Kidney tubule cell (primary cell): ENCODE measurements around the gene MAP2.

Experiments used
- DNase-seq: peaks from one replicate; pipeline ENCODE4 v3.0.0-alpha.2; 2018; ENCODE audit warnings: low spot score

The MAP2 gene, protein sequence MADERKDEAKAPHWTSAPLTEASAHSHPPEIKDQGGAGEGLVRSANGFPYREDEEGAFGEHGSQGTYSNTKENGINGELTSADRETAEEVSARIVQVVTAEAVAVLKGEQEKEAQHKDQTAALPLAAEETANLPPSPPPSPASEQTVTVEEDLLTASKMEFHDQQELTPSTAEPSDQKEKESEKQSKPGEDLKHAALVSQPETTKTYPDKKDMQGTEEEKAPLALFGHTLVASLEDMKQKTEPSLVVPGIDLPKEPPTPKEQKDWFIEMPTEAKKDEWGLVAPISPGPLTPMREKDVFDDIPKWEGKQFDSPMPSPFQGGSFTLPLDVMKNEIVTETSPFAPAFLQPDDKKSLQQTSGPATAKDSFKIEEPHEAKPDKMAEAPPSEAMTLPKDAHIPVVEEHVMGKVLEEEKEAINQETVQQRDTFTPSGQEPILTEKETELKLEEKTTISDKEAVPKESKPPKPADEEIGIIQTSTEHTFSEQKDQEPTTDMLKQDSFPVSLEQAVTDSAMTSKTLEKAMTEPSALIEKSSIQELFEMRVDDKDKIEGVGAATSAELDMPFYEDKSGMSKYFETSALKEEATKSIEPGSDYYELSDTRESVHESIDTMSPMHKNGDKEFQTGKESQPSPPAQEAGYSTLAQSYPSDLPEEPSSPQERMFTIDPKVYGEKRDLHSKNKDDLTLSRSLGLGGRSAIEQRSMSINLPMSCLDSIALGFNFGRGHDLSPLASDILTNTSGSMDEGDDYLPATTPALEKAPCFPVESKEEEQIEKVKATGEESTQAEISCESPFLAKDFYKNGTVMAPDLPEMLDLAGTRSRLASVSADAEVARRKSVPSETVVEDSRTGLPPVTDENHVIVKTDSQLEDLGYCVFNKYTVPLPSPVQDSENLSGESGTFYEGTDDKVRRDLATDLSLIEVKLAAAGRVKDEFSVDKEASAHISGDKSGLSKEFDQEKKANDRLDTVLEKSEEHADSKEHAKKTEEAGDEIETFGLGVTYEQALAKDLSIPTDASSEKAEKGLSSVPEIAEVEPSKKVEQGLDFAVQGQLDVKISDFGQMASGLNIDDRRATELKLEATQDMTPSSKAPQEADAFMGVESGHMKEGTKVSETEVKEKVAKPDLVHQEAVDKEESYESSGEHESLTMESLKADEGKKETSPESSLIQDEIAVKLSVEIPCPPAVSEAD (N-terminal part only)

DNA sequence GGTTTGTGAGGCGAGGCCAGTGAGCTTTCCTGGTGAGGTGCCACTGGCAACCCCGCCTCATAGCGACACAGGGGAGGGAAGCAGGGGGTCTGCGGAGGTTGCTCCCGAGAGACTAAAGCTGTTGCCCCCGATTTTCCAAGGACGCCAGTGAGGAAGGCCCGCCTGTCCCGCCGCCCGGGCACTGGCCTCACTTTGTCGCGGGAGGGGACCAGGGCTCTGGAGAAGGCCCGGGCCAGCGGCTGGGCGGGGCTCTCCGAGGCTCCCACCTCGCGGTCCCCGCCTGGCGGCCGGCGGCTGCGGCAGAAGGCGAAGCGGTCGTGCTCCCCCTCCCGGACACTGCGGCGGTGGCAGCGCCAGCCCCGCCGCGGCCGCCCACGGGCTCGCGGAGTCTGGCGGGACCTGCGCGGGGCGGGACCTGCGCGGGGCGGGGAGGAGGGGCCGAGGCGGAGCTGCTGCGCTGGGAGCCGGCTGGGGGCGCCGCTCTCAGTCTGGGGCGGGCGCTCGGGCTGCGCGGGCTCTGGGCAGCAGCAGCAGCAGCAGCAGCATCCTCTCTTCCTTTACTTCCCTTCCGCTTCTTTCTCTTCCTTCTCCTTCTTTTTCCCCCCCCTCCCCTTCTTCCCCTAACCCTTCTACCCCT lies at the start of gene MAP2:
MAP2 (plus strand) TSS at position 486 of the 637 bp plus-strand sequence. CDS start 229,124 bp downstream, outside the sequence.
- peak; percentile 89 for DNase-seq

DNA sequence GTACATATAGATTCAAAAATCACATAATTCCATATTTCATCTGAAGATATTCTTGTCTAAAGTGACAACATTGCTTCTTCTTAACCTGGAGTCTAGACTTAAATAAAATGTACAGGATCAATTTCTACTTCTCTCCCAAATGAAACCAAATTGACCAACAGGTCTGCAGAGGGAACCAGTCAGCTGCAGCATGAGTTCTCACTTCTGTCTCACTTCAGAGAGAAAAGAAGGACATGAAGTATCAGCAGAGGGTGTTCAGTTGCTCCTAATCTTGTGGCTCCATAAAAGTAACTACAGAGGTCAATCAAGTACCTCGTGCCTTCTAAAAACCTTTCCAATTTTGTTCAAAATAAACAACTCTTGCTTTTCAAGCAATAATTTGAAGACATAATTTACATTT lies 47.2 kb upstream of the MAP2 start:
- no peak for DNase-seq

DNA sequence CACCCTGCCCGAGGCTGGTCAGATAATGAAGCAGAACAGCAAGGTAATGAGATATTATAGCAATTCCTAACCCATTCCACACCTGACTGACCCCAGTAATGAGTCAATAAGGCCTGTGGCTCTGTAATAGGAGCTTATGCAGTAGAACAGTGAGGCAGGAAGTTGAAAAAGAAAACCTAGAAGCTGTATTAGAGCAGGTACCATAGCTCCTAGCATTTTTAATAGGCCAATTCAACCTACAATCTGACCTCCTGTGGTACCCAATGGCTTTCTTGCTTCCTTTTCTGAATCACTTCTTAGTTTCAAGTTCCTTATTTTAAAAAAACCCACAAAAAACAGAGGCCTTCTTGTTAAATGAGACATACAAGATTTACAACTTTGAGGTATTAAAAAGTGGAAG lies 43.6 kb upstream of the MAP2 start:
- DNase-seq, result peak; percentile 89

- DNase-seq, result no peak
Measured at GRCh38 chr2:209381091-209381490, 42.8 kb upstream of the MAP2 start.

DNA sequence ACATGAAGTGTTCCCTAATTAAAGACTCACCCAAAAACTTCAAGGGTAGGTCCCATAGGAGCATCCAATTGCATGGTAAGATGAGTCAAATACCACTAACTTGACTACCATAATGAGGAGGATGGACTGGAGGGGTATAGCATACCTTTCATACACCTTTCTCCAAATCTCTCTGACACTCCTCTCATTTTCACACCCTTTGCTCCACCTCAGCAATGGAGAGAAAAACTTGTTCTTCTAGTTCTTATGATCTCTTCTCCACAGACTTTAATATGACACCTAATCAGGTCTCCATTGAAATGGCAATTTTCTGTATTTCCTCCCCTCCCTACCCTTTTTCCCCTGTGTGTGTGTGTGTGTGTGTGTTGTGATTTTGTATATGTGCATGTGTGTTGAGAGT lies 41.1 kb upstream of the MAP2 start:
- DNase-seq, result no peak

DNA sequence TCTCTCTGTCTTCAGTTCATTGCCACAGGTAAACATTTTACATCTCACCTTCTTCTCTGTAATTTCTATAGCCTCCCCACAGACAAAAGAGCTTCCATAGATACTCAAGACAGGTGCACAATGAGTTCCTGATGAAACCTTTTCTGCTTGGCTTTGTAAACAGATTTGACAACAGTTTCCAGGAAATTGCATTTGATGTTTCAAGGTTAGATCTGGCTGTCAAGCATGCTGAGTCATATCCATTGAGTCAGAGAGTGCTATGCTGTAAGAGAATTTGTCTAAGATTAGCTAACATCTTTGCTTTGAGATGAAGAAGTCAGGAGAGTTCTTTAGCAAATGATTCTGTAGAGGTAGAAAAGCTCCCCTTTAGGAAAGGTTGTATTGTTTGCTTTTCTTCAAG lies 40.6 kb upstream of the MAP2 start:
- peak; percentile 89 for DNase-seq

DNA sequence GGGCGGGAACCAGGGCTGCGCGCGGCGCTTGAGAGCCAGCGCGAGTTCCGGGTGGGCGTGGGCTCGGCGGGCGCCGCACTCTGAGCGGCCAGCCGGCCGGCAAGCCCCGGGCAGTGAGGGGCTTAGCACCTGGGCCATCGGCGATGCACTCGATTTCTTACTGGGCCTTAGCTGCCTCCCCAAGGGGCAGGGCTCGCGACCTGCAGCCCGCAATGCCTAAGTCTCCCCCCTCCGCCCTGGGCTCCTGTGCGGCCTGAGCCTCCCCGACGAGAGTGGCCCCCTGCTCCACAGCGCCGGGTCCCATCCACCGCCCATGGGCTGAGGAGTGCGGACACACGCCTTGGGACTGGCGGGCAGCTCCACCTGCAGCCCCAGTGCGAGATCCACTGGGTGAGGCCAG lies 36.5 kb upstream of the MAP2 start:
- DNase-seq, result no peak

DNA sequence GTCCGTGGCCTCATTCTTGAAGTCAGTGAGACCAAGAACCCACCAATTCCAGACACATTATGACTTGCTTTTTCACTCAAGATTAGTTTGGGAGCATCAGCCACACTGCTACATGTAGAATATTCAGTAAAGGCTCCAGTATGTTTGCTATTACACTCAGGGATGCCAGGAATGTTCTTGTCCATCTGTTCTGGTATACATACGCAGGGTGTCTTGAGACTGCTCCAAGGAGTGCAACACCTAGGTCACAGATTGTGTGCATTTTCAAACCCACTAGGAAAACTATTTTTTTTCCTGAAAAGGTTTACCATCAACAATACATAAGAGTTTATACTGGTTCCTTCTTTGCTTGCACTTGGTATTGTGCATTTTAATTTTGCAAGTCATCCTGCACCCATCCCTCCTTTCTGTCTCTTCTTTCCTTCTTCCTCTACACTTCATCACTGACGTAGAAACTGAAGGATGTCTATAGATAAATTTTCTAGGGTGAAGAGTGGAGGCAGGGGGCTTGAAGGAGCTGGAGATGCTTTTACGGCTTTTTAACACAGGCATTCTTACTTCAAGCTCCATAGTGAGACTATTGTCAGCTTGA lies 35.3 kb upstream of the MAP2 start:
- no peak for DNase-seq

- DNase-seq, result no peak
Measured at GRCh38 chr2:209389171-209389618, 34.7 kb upstream of the MAP2 start.

DNA sequence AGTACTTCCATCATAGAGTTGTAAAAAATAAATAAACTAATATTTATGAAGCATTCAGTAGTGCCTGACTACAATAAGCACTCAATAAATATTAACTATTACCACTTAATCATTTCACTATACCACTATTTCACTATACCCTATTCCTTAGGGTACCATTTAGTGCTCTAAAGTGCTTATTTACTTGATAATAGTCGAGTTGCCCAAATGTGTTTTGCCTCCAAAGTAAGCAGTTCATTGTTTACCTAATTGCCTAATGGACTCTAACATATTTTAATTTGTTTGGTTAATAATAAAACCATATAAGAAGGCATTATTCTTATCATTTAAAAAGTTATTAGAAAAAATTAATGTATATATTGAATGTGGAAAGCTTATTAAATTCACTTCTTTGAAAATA lies 33.0 kb upstream of the MAP2 start:
- no peak for DNase-seq

DNA sequence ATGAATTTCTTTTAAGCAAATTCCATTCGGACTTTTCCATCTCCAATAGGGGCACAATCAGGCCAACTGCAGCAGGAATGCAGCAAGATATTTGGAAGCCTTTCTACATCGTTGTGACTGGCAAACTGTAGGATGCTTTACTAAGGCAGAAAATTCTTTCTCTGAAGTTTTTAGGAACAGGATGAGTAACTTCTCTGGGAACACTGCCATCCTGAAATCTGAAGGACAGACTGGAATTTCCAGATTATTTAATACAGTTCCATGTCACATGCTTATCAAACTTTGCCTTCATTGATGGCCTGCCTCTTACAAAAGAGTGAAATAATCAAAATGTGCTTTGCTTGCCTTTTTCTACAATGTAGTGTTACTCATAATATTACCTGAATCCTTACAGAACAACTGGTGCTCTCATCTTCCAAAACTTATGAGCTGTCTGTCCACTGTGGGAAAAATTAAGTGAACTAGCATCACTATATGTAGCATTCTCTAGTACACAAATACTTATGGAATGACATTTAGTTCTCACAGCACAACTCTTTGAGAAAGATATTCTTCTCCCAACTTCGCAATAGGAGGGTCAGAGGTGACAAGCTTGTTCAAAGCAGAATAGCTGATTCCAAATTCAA lies 32.0 kb upstream of the MAP2 start:
- DNase-seq, result peak; percentile 34

DNA sequence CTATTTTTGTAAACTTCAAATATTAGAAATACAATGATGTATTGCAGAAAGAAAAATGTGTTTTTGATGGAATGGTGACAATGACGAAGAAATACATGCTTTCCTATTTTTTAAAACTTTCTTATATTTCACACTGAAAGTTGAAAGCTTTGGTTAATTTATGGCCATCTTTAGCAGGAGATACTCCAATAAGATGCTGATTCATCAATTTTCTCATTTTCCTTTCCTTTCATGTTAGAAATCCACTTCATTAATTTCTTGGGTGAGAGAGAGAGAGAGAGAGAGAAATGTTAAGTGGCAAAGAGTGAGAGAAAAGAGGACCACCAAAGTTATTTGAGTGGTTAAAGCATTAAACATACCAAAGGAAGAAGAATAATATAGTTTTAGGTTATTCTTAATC lies 28.6 kb upstream of the MAP2 start:
- no peak for DNase-seq

DNA sequence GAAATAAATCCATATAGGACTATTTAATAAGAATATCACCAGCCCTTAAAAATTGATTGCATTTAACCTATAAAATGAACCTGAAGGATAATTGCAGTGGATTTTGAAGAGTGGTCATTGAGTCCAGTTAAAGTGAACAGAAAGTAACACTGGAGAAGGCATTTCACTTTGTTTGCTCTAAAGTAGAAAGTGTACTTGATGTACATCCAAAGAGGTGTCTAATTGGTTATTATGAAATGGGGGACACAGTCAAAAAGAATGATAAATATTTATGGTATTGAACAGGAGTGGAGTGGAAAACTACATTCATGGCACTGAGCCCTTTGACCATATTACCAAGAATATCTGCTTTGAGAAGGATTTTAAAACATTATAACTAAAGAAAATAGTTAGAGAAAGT lies 28.2 kb upstream of the MAP2 start:
- DNase-seq, result no peak

- no peak for DNase-seq
Measured at GRCh38 chr2:209398463-209398862, 25.4 kb upstream of the MAP2 start.

DNA sequence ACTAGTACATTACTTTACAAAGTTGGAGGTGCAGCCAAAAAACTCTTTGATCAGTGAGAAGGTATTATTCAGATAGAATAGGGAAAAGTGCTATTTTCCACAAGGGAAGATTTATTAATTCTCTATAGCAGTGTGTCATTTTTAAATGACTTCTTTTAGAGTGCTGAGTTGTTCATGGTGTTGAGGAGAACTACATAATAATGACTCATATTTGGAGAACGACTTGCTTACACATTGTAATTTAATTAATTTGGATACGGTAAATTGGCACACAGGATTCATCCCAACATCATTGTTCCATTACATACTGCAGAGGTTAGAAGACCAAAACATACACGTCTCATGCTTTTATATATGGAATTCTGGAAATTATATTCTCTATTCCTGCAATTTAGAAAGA lies 22.1 kb upstream of the MAP2 start:
- no peak for DNase-seq

DNA sequence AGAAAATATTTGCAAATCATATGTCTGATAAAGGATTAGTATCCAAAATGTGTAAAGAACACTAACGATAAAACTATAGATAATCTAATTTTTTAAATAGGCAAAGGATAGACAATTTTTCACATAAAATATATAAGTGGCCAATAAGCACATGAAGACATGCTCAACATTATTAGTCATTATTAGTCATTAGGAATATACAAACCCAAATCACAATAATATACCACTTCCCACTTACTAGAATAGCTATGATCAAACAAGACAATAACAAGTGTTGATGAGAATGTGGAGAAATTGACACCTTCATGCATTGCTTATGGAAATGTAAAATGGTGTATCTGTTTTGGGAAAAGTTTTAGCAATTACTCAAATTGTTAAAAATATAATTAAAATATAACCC lies 12.6 kb upstream of the MAP2 start:
- DNase-seq, result no peak

DNA sequence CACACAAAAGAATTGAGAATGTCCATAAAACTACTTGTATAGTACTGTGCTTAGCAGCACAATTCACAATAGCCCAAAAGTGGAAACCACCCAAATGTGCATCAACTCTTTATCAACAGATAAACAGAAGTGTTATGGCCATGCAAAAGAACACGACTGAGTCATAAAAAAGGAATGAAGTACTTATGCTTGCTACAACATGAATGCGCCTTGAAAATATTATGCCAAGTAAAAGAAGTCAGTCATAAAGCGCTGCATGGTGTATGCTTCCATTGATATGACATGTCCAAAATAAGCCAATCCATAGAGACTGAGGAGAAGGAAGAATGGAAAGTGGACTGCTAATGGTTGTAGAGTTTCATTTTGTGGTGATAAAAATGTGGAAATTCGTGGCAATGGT lies 12.1 kb upstream of the MAP2 start:
- DNase-seq, result no peak

DNA sequence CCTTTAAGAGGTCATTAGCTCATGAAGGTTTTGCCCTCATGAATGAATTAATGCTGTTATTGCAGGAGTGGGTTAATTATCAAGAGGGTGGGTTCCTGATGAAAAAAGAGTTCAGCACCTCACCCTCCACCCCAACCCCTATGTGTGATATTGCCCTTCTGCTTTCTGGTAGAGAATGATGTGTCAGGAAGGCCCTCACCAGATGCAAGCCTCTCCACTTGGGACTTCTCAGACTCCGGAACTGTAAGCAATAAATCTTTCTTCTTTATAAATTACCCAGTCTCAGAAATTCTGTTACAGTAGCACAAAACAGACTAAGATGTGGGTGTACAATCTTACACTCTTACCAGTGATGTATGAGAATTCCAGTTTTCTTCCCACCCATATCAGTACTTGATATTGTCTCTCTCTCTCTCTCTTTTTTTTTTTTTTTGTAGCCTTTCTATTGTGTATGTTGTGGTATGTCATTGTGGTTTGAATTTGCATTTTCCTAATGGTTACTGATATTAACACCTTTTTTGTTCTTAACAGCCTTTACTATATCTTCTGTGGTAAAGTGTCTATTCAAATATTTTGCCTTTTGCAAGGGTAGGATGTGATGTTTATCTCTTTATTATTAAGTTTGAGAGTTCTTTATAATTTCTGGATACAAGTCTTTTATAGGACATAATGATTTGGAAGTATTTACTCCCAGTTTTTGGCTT lies 10.4 kb upstream of the MAP2 start:
- DNase-seq, result no peak

- no peak for DNase-seq
Measured at GRCh38 chr2:209416913-209417312, 6.9 kb upstream of the MAP2 start.

DNA sequence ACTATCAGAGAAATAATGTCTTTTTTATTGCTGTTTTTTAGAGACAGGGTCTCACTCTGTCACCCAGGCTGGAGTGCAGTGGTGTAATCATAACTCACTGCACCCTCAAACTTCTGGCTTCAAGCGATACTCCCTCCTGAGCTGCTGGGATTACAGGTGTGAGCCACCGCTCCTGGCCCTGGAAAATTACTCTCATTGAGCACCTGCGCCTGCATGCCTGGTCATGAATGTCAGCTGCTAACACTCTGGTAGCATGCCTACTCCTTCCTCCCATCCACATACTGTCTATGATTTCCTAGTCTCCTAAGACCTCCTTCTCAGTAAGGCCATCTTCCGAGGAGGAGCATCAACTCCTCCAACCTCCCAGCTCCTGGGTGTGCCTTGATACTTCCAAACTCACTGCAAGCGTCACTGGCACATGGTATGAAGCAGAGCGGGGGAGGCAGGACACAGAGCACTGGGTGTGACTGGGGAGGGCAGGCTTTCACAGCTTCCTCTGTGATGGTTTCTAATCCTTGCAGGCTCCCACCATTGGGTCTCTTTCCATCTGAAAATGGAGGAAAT lies 1.6 kb upstream of the MAP2 start:
- no peak for DNase-seq
